ENCODE results near the gene CNNM2.

CNNM2 gene

DNA sequence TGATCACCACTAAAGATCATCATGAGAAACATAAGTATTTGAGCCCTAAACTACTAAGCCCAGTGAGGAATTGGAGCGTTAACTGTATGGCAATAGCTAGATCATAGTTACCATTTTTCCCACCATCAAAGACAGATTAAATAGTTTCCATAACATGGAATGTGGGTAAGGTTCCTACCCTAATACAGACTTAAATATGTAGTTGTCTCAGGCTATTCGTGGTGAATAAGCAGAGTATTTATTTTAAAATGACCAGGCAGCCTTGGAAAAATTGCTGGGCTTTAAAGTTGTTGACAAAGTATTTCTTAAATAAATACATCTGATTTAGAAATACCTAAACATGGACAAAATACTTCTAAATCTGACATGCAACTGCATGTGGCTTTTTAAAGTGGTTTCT lies 168.2 kb downstream of the CNNM2 start:
- TF ChIP-seq EZH2 (IDR thresholded peaks at IDR 0.05; ENCODE audit: borderline replicate concordance, low read length), result no peak
- TF ChIP-seq, protein P1, sequence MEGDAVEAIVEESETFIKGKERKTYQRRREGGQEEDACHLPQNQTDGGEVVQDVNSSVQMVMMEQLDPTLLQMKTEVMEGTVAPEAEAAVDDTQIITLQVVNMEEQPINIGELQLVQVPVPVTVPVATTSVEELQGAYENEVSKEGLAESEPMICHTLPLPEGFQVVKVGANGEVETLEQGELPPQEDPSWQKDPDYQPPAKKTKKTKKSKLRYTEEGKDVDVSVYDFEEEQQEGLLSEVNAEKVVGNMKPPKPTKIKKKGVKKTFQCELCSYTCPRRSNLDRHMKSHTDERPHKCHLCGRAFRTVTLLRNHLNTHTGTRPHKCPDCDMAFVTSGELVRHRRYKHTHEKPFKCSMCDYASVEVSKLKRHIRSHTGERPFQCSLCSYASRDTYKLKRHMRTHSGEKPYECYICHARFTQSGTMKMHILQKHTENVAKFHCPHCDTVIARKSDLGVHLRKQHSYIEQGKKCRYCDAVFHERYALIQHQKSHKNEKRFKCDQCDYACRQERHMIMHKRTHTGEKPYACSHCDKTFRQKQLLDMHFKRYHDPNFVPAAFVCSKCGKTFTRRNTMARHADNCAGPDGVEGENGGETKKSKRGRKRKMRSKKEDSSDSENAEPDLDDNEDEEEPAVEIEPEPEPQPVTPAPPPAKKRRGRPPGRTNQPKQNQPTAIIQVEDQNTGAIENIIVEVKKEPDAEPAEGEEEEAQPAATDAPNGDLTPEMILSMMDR (IDR thresholded peaks at IDR 0.05; ENCODE audit: low read length), result no peak
- Histone ChIP-seq H3K36me3 (ENCODE audit: insufficient read depth, low read length) (peaks cover 66% of the 10 kb centered on the region), H3K27me3 (ENCODE audit: insufficient read depth, low read length) (no peaks in the 10 kb centered on the region), H3K9me2 (ENCODE audit: low read depth, low read length) (no peaks in the 10 kb centered on the region), H4K20me1 (ENCODE audit: insufficient read depth, low read length) (no peaks in the 10 kb centered on the region), H3K4me1 (ENCODE audit: insufficient read depth, low read length, severe bottlenecking) (no peaks in the 10 kb centered on the region), H3K9me3 (ENCODE audit: low read length) (no peaks in the 10 kb centered on the region), H3K9ac (ENCODE audit: low read length) (no peak overlapping the region), H3K4me2 (ENCODE audit: low read length) (no peak overlapping the region), H3F3A (ENCODE audit: insufficient read depth, low read length) (no peaks in the 10 kb centered on the region), H2AFZ (ENCODE audit: low read length) (no peak overlapping the region), H3K79me2 (ENCODE audit: insufficient read depth, low read length) (no peaks in the 10 kb centered on the region), H3K27ac (ENCODE audit: low read depth, low read length, poor library complexity, severe bottlenecking) (no peak overlapping the region), H3K4me3 (ENCODE audit: low read depth, low read length, poor library complexity, severe bottlenecking) (no peak overlapping the region)

DNA sequence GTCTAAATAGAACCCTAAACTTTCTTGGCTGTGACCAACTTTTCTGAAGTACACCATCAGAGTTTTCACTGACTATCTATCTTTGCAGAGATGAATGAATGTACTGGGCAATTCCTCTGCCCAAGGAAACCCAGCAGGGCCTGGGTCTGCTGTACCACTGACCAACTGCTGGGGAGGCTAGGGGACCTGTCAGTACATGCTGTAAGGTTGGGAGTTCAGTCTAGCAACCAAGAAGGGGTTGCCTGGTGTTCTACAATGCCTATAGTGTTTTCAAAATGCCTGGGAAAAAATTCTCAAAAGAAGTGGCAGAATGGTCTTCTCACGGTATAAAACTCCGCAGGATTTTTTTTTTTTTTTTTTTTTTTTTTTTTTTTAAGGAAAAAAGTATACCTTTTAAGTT lies 168.7 kb downstream of the CNNM2 start:
- Histone ChIP-seq H3K9me3 (ENCODE audit: low read length) (no peaks in the 10 kb centered on the region), H3K4me3 (ENCODE audit: low read depth, low read length, poor library complexity, severe bottlenecking) (no peak overlapping the region), H3K4me2 (ENCODE audit: low read length) (no peak overlapping the region), H3K36me3 (ENCODE audit: insufficient read depth, low read length) (peaks cover 72% of the 10 kb centered on the region), H3K9me2 (ENCODE audit: low read depth, low read length) (no peaks in the 10 kb centered on the region), H3F3A (ENCODE audit: insufficient read depth, low read length) (no peaks in the 10 kb centered on the region), H3K27me3 (ENCODE audit: insufficient read depth, low read length) (no peaks in the 10 kb centered on the region), H3K4me1 (ENCODE audit: insufficient read depth, low read length, severe bottlenecking) (no peaks in the 10 kb centered on the region), H3K27ac (ENCODE audit: low read depth, low read length, poor library complexity, severe bottlenecking) (no peak overlapping the region), H3K79me2 (ENCODE audit: insufficient read depth, low read length) (no peaks in the 10 kb centered on the region), H2AFZ (ENCODE audit: low read length) (no peak overlapping the region), H3K9ac (ENCODE audit: low read length) (no peak overlapping the region), H4K20me1 (ENCODE audit: insufficient read depth, low read length) (no peaks in the 10 kb centered on the region)
- TF ChIP-seq EZH2 (IDR thresholded peaks at IDR 0.05; ENCODE audit: borderline replicate concordance, low read length), result no peak
- TF ChIP-seq, protein P1 (IDR thresholded peaks at IDR 0.05; ENCODE audit: low read length), result no peak

DNA sequence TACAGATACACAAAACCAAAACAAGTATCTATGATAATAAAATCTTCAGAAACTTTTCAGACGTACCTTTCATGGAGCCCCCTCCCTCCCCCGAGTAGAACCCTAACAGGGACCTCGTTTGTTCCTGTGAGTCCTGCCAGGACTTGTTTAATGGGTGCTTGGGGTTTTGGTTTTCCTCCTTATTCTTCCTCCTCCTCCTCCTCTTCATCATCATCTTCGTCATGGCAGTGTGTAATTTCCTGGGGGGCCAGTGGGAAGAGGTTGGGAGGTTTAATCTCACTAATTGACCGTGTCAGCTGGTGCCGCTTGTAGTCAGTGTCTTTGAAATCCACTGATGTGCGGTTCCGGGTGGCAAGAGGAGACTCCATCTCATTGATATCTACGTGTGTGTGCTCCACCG lies 171.4 kb downstream of the CNNM2 start:
- H3K9me2 ChIP-seq (ENCODE audit: low read depth, low read length), result no peaks in the 10 kb centered on the region
- no peak overlapping the region for H3K27ac ChIP-seq (ENCODE audit: low read depth, low read length, poor library complexity, severe bottlenecking)
- no peak overlapping the region for H3K4me2 ChIP-seq (ENCODE audit: low read length)
- H3K4me3 ChIP-seq (ENCODE audit: low read depth, low read length, poor library complexity, severe bottlenecking), result no peak overlapping the region
- TF ChIP-seq, protein P1 (IDR thresholded peaks at IDR 0.05; ENCODE audit: low read length), result no peak
- no peak for TF ChIP-seq EZH2 (IDR thresholded peaks at IDR 0.05; ENCODE audit: borderline replicate concordance, low read length)
- no peaks in the 10 kb centered on the region for H3K79me2 ChIP-seq (ENCODE audit: insufficient read depth, low read length)
- no peaks in the 10 kb centered on the region for H3K27me3 ChIP-seq (ENCODE audit: insufficient read depth, low read length)
- no peak overlapping the region for H3K9ac ChIP-seq (ENCODE audit: low read length)
- no peaks in the 10 kb centered on the region for H3F3A ChIP-seq (ENCODE audit: insufficient read depth, low read length)
- H3K9me3 ChIP-seq (ENCODE audit: low read length), result no peaks in the 10 kb centered on the region
- peaks cover 88% of the 10 kb centered on the region for H3K36me3 ChIP-seq (ENCODE audit: insufficient read depth, low read length)
- H4K20me1 ChIP-seq (ENCODE audit: insufficient read depth, low read length), result no peaks in the 10 kb centered on the region
- H3K4me1 ChIP-seq (ENCODE audit: insufficient read depth, low read length, severe bottlenecking), result no peaks in the 10 kb centered on the region
- H2AFZ ChIP-seq (ENCODE audit: low read length), result no peak overlapping the region
